Peyer's patch (tissue), 4 donors: Measurements from ENCODE around the gene HSBP1. TPM values are rescaled to one million over a fixed set of nuclear protein-coding genes. Genes with fewer than 3 reads are reported as not detected.

ENCODE experiments used
- DNase-seq, 3 donors: peaks; one replicate each; pipeline ENCODE4 v3.0.0-alpha.2; 2017 to 2019
- H3K27ac ChIP-seq, 4 donors: fragments of 200-600 bp; sonication (generic); one replicate each; pipeline ENCODE4 v1.5.1; 2016 to 2019
- H3K27me3 ChIP-seq, 2 donors: fragments of 200-600 bp; sonication (generic); one replicate each; pipeline ENCODE4 v1.5.1; 2019
- H3K36me3 ChIP-seq, 3 donors: fragments of 200-600 bp; sonication (generic); one replicate each; pipeline ENCODE4 v1.5.1; 2016 to 2019
- H3K4me1 ChIP-seq, 4 donors: fragments of 200-600 bp; sonication (generic); one replicate each; pipeline ENCODE4 v1.5.1; 2016 to 2019
- H3K4me3 ChIP-seq, 4 donors: fragments of 200-600 bp; sonication (generic); 1 replicate in 3 of 4; 2 replicates in 1 of 4; pipeline ENCODE4 v1.5.1; 2016 to 2019; ENCODE audit warnings: mild to moderate bottlenecking in 1 of 4
- H3K9me3 ChIP-seq, 4 donors: fragments of 200-600 bp; sonication (generic); one replicate each; pipeline ENCODE4 v1.5.1; 2016 to 2019; ENCODE audit warnings: mild to moderate bottlenecking in 1 of 4
- POLR2A ChIP-seq, 2 donors: fragments of 450-650 bp; IDR thresholded peaks; one replicate each; pipeline ENCODE4 v1.5.1; 2017; ENCODE audit warnings: antibody characterized with exemption in 2 of 2, mild to moderate bottlenecking in 2 of 2, moderate library complexity in 2 of 2
- total RNA-seq, 4 donors: library from RNA; depleted of rRNA; stranded (reverse); fragments of >200 nt; gene quantifications; one replicate each; pipeline ENCODE4 v1.1.0, GENCODE V29; 2016
- TF ChIP-seq, protein P1 (sequence below), 6 experiments: fragments of 450-650 bp in 4 of 6; fragments of 200-600 bp in 2 of 6; sonication (generic) in 1 of 6; IDR thresholded peaks; one replicate each; pipeline ENCODE4 v1.5.1; 2017 to 2019; ENCODE audit warnings: antibody characterized with exemption in 6 of 6, mild to moderate bottlenecking in 3 of 6, moderate library complexity in 1 of 6

The HSBP1 gene
- 10 to 100 TPM; 12.4 to 19.0 (median 18.1) TPM for total RNA-seq

DNA sequence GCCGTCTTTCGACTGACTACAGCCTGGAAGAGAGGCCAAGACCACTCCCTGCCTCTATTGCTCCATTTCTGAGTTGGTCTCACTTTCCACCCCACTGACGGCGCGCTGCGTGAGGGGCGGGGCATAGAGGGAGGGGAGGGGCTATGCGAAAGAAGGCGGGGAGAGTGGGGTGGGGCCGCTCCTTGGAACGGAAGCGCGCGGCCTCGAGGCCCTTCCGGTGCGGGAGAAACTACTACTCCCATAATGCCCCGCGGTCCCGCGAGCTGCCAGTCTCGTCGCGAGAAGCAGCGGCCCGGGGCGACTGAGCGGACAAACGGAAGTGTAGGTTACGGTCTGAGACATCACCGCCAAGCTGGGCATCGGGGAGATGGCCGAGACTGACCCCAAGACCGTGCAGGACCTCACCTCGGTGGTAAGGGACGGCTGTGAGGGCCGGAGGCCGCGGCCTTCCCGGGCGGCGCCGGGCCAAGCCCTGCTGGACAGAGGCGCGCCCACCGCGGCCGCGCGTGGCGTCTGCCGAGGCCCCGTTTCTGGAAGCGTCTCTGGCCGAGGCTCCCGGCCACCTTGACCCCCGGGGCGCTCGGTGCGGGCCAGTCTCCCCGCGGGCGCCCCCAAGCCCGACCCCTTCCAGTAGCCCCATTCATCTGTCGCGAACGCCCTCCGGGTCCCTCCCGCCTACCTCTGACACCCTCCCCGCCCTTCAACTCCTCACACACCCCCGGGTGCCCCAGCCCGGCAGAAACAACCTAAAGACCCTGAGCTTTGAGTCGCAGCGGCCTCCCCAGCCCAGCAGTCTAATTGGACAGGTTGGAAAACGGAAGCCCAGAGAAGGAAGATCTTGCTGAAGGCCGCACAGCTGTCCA is at the start of gene HSBP1:
HSBP1 (plus strand) TSS at position 269 of the 863 bp plus-strand sequence; CDS start at position 368, 99 bp downstream.
- Histone ChIP-seq H3K9me3 (no peaks in the 10 kb centered on the region), H3K4me3 (peak within 1 kb of the TSS; percentile 91 to 95 (median 92)), H3K27me3 (no peaks in the 10 kb centered on the region), H3K4me1 (peaks cover 0 to 10% (median 5%) of the 10 kb centered on the region in 4 donors), H3K27ac (peak within 1 kb of the TSS; percentile 81 to 90 (median 86)), H3K36me3 (peaks cover 0 to 13% (median 0%) of the 10 kb centered on the region in 3 donors)
- peak; percentile 94 to 98 (median 97) for DNase-seq
- peak; percentile 55 to 69 for TF ChIP-seq POLR2A (IDR thresholded peaks at IDR 0.05)
- TF ChIP-seq, protein P1, sequence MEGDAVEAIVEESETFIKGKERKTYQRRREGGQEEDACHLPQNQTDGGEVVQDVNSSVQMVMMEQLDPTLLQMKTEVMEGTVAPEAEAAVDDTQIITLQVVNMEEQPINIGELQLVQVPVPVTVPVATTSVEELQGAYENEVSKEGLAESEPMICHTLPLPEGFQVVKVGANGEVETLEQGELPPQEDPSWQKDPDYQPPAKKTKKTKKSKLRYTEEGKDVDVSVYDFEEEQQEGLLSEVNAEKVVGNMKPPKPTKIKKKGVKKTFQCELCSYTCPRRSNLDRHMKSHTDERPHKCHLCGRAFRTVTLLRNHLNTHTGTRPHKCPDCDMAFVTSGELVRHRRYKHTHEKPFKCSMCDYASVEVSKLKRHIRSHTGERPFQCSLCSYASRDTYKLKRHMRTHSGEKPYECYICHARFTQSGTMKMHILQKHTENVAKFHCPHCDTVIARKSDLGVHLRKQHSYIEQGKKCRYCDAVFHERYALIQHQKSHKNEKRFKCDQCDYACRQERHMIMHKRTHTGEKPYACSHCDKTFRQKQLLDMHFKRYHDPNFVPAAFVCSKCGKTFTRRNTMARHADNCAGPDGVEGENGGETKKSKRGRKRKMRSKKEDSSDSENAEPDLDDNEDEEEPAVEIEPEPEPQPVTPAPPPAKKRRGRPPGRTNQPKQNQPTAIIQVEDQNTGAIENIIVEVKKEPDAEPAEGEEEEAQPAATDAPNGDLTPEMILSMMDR (IDR thresholded peaks at IDR 0.05), result peak in 1 of 6 experiments; percentile 25

DNA sequence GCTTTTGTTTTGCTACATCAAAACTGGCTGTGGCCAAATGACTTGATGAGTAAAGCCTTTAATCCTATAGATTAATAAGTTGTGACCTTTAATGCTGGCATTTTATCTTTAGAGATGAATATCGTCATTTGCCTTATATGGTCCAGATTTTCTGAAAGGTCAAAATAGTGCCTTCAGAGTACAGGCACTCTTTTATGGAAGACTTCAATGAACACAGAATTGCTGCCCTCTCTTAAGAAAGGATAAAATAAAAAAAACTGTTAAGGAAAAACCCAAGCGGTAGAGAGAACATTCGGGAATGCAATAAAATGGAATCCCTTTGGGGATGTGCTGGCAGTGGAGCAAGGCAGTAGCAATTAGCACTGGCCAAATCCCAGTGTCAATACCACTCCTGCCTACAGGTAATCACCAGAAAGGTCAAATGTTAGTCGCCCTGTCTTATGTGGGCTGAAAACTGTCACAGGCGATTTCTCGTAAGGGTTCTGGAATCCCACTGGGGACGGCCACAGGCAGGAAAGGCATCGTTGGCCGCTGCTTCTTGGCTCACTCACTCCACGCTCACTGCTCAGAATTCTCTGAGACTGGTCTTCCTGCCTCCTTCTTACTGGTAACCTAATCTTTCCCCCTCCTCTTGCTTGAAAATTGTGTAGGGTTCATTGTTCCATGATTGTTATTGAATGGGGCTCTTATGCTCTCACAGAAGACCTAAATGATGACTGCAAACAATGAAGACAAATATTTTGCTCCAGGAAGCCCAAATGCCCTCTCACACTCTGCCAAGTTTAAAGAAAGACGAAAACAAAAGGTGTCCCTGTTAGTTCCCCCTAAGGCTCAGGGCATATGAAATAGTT is 45.4 kb upstream of the HSBP1 start:
- TF ChIP-seq POLR2A (IDR thresholded peaks at IDR 0.05), result no peak
- TF ChIP-seq, protein P1 (IDR thresholded peaks at IDR 0.05), result no peak
- no peak for DNase-seq
- Histone ChIP-seq H3K9me3 (no peaks in the 10 kb centered on the region), H3K27ac (no peak overlapping the region), H3K36me3 (no peaks in the 10 kb centered on the region), H3K4me3 (no peak overlapping the region), H3K27me3 (no peaks in the 10 kb centered on the region), H3K4me1 (no peaks in the 10 kb centered on the region)

DNA sequence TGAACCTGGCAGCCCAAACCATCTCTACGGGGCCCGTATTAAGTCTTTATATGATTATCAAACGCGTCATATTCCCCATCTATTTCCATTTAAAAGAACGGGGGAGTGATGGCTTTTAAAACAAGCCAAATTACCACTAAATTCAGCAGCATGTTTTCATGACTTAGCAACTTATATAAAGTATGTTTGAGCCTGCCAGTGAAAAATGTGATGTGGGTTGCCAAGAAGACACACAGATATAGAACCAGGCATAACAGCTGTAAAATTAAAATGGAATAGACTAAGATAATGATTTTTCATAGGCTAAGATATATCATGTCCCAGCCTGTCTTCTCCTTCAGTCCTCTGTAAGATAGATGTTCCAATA is 44.8 kb upstream of the HSBP1 start:
- Histone ChIP-seq H3K9me3 (no peaks in the 10 kb centered on the region), H3K27ac (no peak overlapping the region), H3K27me3 (no peaks in the 10 kb centered on the region), H3K36me3 (no peaks in the 10 kb centered on the region), H3K4me3 (no peak overlapping the region), H3K4me1 (no peaks in the 10 kb centered on the region)
- TF ChIP-seq, protein P1 (IDR thresholded peaks at IDR 0.05), result no peak
- TF ChIP-seq POLR2A (IDR thresholded peaks at IDR 0.05), result no peak
- DNase-seq, result no peak

DNA sequence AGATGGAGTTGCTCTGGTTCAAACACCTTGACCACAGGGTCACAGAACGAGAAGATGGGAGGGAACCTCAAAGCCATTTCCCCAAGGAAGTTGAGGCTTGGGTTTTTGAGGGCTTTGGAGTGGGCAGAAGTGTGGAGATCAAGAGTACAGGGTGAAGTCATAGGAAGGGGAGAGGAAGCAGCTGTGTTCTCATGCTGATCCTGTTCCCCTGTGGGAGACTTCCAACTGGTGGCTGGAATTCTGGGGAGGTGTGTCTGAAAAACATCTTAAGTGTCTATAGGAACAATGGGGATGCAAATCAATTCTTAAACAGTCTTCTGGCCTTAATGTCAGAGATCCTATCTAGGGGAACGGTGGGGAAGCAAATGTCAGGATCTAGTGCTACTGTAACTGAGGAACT is 38.8 kb upstream of the HSBP1 start:
- Histone ChIP-seq H3K36me3 (no peaks in the 10 kb centered on the region), H3K27ac (no peak overlapping the region), H3K4me1 (no peaks in the 10 kb centered on the region), H3K4me3 (no peak overlapping the region), H3K9me3 (no peaks in the 10 kb centered on the region), H3K27me3 (no peaks in the 10 kb centered on the region)
- TF ChIP-seq, protein P1 (IDR thresholded peaks at IDR 0.05), result no peak
- no peak for TF ChIP-seq POLR2A (IDR thresholded peaks at IDR 0.05)
- no peak for DNase-seq

DNA sequence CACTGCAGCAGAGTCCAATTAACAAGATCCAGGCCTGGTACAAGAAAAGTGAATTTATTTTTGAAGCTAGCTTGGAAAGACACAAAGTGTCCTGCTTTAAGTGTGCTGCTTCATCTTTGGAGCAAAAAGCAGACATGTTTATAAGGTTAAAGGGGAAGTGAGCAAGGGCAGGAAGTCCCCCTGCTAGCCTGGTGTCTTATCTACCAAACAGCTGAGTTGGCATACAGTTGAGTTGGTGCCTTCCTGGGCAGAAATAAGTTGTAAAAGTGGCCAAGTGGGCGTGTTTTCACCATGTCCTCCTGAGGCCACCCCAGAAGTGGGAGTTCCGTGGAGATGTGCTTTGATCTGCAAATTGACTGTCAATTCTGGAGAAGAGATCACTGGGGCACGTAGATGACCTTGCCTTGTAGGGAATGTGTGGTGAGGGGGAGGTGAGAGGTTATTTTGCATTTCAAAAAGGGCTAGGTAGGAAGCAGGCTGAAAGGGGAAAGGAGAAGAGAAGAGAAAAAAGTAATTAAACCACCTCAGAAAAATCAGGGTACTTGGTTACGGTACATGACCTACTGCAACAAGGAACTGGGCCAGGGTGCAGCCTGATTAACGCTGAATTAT is 38.3 kb upstream of the HSBP1 start:
- TF ChIP-seq, protein P1 (IDR thresholded peaks at IDR 0.05), result no peak
- Histone ChIP-seq H3K4me3 (no peak overlapping the region), H3K27me3 (no peaks in the 10 kb centered on the region), H3K9me3 (no peaks in the 10 kb centered on the region), H3K4me1 (no peaks in the 10 kb centered on the region), H3K27ac (no peak overlapping the region), H3K36me3 (no peaks in the 10 kb centered on the region)
- no peak for DNase-seq
